ENCODE results near the gene PMPCA.
"Not testable (repeated sequence)": the region's sequence is repeated elsewhere in the genome, so short reads cannot be mapped to it uniquely, and the experiment has no call there.

Gene PMPCA

GRCh38 chr9:136412962-136413361 lies 2.5 kb downstream of the PMPCA start:
- DNase-seq = peak in 3 of 14 donors; percentile 5 to 29 (median 28)

- no peak for DNase-seq
Measured at GRCh38 chr9:136416427-136416826, 6.0 kb downstream of the PMPCA start.

DNA sequence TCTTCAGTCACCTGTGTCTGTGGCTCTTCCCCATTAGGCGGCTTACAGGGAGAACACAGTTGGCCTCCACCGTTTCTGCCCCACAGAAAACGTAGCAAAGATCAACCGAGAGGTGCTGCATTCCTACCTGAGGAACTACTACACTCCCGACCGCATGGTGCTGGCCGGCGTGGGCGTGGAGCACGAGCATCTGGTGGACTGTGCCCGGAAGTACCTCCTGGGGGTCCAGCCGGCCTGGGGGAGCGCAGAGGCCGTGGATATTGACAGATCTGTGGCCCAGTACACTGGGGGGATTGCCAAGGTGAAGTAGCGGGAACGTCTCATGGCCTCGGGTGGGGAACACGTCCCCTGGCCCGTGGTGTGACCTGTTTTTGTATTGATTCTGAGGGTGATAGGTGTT lies 6.5 kb downstream of the PMPCA start:
- no peak for DNase-seq

- DNase-seq = no peak
Measured at GRCh38 chr9:136418182-136419091, 8.0 kb downstream of the PMPCA start.

- DNase-seq = no peak
Measured at GRCh38 chr9:136419092-136419420, 8.6 kb downstream of the PMPCA start.

- no peak for DNase-seq
Measured at GRCh38 chr9:136421791-136422190, 11.3 kb downstream of the PMPCA start.

GRCh38 chr9:136422876-136423275 lies 12.4 kb downstream of the PMPCA start:
- no peak for DNase-seq

DNA sequence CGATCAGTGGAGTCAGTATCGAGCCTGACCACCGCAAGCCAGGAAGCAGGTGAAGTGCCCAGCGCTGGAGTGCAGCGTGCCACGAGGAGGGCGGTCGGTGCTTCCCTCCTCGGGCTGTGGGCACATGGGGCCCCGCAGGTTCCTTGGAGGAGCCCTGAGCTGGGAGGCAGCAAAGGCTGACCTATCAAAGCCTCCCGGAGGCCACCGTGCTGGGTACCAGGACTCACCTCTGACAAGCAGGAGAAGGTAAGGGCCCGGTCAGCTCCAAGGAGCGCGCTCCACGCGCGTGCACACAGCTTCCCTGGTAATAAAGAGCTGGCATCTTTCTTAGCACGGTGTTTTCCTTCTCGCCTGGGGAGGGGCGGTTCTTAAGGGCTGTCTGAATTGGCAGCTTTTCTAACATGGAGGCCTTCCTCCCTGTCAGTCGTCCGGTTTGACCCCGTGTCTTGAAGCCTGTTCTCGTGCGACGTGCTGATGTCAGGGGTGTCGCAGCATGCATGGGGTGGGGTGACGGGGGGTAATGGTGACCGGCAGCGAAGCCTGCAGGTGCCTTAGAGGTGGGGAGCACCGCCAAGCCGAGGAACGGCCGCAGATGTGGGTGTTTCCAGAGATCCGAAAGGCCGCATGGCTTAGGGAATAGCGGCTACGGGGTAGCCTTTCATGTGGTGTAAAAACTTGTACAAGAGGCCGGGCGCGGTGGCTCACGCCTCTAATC lies 13.1 kb downstream of the PMPCA start:
- no peak for DNase-seq

GRCh38 chr9:136424750-136425362 lies 14.4 kb downstream of the PMPCA start:
- DNase-seq = no peak

DNA sequence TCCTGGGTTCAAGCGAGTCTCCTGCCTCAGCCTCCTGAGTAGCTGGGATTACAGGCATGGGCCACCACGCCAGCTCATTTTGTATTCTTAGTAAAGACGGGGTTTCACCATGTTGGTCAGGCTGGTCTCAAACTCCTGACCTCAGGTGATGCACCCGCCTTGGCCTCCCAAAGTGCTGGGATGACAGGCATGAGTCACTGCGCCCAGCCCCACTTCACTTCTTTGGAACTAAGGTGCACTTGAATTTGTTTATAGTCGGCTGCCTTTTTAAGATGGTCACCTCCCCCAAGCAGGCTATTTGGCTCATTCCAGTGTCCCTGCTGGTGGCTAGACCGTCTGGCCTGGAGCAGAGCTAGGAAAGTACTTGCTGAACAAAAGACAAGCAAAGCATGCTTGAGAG lies 14.9 kb downstream of the PMPCA start:
- not testable (repeated sequence) for DNase-seq

DNA sequence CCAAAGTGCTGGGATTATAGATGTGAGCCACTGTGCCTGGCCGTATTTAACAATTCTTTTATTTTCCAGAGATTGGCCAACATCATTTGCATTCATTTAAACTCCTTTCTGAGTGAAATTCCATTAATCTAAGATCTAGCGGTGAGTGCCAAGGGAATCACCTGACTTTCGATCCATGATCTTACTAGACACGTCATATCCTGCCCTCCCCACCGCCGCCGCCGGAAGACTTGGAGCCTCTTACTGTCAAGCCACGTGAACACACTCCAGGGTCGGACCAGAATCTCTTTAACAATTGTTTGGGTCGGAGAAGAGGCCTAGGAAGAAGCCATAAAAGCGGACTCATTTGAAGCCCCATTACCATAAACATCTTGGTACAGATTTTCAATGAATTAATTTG lies 16.3 kb downstream of the PMPCA start:
- peak in 1 of 14 donors; percentile 23 for DNase-seq

- DNase-seq = no peak
Measured at GRCh38 chr9:136429075-136429628, 18.7 kb downstream of the PMPCA start.

DNA sequence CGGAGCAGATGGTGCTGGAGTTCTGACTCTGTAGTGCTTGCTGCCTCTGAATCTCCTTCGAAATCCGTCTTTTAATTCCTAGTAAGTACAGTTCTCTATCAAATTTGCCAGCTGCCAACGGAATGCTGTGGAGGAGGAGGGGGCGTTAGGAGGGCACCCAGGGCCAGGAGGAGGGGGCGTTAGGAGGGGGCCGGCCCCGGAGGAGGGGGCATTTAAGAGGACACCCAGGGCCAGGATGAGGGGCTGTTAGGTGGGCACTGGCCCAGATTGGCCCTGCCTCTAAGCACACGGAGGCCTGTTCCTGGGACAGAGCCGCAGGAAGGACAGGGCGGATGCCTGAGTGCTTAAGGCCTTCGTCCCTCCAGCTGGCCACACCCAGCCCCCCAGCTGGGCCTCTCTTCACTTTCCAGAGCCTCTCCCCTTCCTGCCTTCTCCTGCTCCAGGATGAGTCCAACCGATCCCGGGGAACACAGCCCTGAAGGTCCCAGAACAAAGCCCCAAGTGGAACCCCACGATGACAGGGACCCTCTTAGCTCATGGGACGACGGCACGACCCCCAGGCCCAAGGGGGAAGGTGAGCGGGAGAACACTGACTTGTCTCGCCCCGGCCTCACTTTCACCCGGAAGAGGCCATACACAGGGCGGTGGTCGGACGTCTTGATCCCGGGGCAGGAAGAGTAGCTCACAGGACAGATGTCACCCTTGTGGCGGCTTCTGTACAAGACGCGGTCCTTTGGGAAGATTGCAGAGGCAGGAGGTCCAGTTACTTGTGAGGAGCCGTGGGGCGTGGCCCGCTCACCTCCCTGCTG lies 19.4 kb downstream of the PMPCA start:
- no peak for DNase-seq

DNA sequence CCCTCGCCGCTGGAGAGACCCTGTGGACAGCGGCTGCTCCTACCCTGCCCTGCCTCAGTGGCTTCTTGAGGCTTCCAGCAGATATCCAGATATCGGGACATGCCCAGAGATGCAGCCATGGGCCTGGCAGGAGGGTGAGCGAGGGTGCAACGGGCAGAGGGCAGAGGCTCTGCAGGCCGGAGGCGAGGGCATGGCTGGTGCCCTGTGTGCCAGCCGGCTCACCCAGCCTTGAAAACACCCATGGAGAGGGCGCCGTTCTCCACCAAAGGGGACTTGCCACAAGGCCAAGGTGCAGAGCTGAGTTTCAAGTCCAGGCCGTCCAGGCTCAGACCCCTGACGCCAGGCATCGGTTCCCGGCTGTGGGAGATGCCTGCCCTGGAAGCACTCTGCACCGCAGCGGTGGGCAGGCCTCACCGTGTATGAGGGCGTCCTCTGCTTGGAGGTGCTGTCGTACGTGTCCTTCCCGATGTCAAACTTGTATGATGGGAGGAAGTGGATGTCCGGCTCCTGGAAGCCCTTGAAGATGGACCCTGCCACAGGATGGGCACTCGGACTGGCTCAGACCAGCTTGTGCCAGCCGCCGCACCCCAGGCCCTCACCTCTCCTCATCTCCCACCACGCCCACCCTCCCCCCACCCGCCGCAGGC lies 20.3 kb downstream of the PMPCA start:
- no peak for DNase-seq

DNA sequence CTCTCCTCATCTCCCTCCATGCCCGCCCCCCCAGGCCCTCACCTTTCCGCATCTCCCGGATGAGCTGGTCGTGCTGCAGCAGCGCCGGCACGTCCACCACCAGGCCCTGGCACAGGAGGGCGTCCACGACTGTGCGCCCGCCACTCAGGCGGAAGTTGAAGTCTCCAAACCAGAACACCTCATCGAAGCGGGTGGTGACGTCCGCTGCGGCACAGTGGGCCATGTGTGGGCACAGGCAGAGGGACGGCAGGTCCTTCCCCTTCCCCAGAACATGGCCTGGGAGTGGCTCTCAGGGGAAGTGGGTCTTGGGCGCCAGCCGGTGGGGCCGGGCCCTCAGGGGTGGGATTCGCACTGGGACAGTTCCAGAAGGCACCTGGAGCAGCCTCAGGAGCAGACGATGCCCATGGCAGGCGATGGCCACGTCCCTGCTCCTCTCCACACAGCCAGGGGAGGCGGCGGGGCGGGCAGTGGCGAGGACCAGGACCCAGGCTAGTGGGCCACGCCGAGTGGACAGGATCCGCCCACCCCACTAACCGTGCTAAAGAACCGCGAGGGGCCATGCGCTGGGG lies 21.4 kb downstream of the PMPCA start:
- no peak for DNase-seq

DNA sequence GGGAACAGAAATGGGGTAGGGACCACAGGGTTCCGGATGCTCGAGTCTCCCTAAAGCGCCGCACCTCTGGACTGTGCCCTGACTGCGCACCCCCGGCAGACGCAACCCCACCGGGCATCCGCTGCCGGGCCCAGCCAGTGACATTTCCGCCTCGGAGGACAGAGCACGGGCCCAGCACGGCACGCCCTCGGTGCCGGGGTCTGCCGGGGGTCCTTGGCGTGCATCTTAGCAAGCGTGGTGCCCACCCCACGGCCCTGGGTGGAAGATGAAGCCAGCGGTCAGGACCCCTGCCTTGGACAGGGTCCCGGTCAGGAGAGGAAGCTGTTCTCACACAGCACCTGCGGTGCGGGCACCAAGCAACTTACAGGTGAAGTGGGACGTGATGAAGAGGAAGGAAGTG lies 22.1 kb downstream of the PMPCA start:
- no peak for DNase-seq

- no peak for DNase-seq
Measured at GRCh38 chr9:136433043-136433715, 22.7 kb downstream of the PMPCA start.

DNA sequence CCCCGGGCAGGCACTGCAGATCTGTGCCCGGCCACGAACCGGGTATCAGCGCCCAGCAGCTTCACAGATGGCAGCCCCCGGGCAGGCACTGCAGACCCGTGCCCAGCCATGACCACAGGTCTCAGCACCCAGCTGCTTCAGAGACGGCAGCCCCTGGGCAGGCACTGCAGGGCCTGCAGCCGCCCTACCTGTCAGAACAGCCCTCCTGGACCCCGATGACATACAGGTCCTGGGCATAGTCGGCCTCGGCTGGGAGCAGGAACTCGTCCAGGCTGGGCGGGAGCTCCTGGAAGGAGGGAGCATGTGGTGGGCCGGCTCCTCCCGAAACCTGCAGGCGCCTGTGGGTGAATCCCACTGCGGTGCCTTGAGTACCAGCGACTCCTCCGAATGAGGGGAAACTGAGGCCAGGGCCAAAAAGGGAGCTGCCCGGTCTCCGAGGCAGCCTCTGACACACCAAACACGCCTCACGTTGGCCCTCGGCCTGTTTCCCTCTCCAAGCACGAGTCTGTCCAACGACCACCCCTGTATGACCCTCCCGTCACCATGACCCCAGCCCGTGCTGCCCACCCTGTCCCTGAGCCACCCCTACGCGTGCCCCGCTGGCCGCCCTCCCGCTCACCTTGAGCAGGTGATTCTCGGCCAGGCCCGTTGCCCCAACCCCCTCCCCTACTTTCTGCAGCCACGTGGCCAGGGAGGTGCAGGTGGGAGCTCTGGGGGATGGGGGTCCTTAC lies 23.6 kb downstream of the PMPCA start:
- no peak for DNase-seq

- DNase-seq = no peak
Measured at GRCh38 chr9:136434580-136435169, 24.2 kb downstream of the PMPCA start.
